Measurements from ENCODE around the gene PTPRK. TPM values are rescaled to one million over a fixed set of nuclear protein-coding genes. Genes with fewer than 3 reads are reported as not detected.

PTPRK gene
- total and polyA plus RNA-seq, 7 donors: 6.0 to 51.3 (median 46.7) TPM

- intact Hi-C loops (cut with DNase I): no loop called here
- Histone ChIP-seq H3K27me3 (no peaks in the 10 kb centered on the region), H3K4me1 (no peaks in the 10 kb centered on the region), H3K4me3 (no peak overlapping the region), H3K27ac (no peak overlapping the region), H3K9me3 (no peaks in the 10 kb centered on the region), H3K36me3 (no peaks in the 10 kb centered on the region)
- DNase-seq: no peak
- no peak for TF ChIP-seq CTCF (IDR thresholded peaks at IDR 0.05)
- TF ChIP-seq EP300 (IDR thresholded peaks at IDR 0.05): no peak
- no peak for TF ChIP-seq POLR2A (IDR thresholded peaks at IDR 0.05)
- no peak for TF ChIP-seq POLR2AphosphoS5 (IDR thresholded peaks at IDR 0.05)
- WGBS, 2 donors: 75 to 90% methylated on average over 2 of the region's 2 CpGs
Measured at GRCh38 chr6:128290221-128290620, 230.2 kb downstream of the PTPRK start.

- H3K4me3 ChIP-seq: no peak overlapping the region
- H3K4me1 ChIP-seq: peaks cover 0 to 6% (median 0%) of the 10 kb centered on the region in 4 donors
- intact Hi-C loops (cut with DNase I): no loop called here
- TF ChIP-seq CTCF (IDR thresholded peaks at IDR 0.05): no peak
- TF ChIP-seq POLR2A (IDR thresholded peaks at IDR 0.05): no peak
- no peak for TF ChIP-seq EP300 (IDR thresholded peaks at IDR 0.05)
- no peak for TF ChIP-seq POLR2AphosphoS5 (IDR thresholded peaks at IDR 0.05)
- no peaks in the 10 kb centered on the region for H3K27me3 ChIP-seq
- H3K27ac ChIP-seq: no peak overlapping the region
- no peak for DNase-seq
- no peaks in the 10 kb centered on the region for H3K9me3 ChIP-seq
- WGBS, 2 donors: 79 to 81% methylated on average over 1 of the region's 1 CpG
- H3K36me3 ChIP-seq: no peaks in the 10 kb centered on the region
Measured at GRCh38 chr6:128284128-128284527, 236.3 kb downstream of the PTPRK start.

GRCh38 chr6:128282961-128283360 lies 237.4 kb downstream of the PTPRK start:
- Histone ChIP-seq H3K27me3 (no peaks in the 10 kb centered on the region), H3K9me3 (no peaks in the 10 kb centered on the region), H3K36me3 (no peaks in the 10 kb centered on the region), H3K4me3 (no peak overlapping the region), H3K4me1 (peaks cover 0 to 6% (median 0%) of the 10 kb centered on the region in 4 donors), H3K27ac (no peak overlapping the region)
- no peak for TF ChIP-seq POLR2A (IDR thresholded peaks at IDR 0.05)
- intact Hi-C loops (cut with DNase I): no loop called here
- no peak for DNase-seq
- 63 to 71% methylated on average over 2 of the region's 2 CpGs for WGBS, 2 donors

- Histone ChIP-seq H3K4me3 (no peak overlapping the region), H3K27ac (no peak overlapping the region), H3K4me1 (peaks cover 0 to 9% (median 3%) of the 10 kb centered on the region in 4 donors), H3K9me3 (no peaks in the 10 kb centered on the region), H3K36me3 (no peaks in the 10 kb centered on the region), H3K27me3 (no peaks in the 10 kb centered on the region)
- intact Hi-C loops (cut with DNase I): no loop called here
- TF ChIP-seq POLR2AphosphoS5 (IDR thresholded peaks at IDR 0.05): no peak
- TF ChIP-seq EP300 (IDR thresholded peaks at IDR 0.05): no peak
- TF ChIP-seq POLR2A (IDR thresholded peaks at IDR 0.05): no peak
- no peak for TF ChIP-seq CTCF (IDR thresholded peaks at IDR 0.05)
- no peak for DNase-seq
- WGBS, 2 donors: 95 to 96% methylated on average over 2 of the region's 2 CpGs
Measured at GRCh38 chr6:128280960-128281359, 239.4 kb downstream of the PTPRK start.

GRCh38 chr6:128280066-128280465 lies 240.3 kb downstream of the PTPRK start:
- Histone ChIP-seq H3K4me3 (no peak overlapping the region), H3K4me1 (peaks cover 0 to 17% (median 7%) of the 10 kb centered on the region in 4 donors), H3K27ac (no peak overlapping the region), H3K9me3 (no peaks in the 10 kb centered on the region), H3K36me3 (no peaks in the 10 kb centered on the region), H3K27me3 (no peaks in the 10 kb centered on the region)
- TF ChIP-seq EP300 (IDR thresholded peaks at IDR 0.05) (no peak), POLR2AphosphoS5 (IDR thresholded peaks at IDR 0.05) (no peak), CTCF (IDR thresholded peaks at IDR 0.05) (no peak), POLR2A (IDR thresholded peaks at IDR 0.05) (no peak)
- intact Hi-C loops (cut with DNase I): no loop called here
- WGBS, 2 donors: 96 to 97% methylated on average over 1 of the region's 1 CpG
- DNase-seq: no peak

All from sigmoid colon (tissue), 7 donors.